ENCODE data around the gene SLC26A1. TPM values are rescaled to one million over a fixed set of nuclear protein-coding genes. Genes with fewer than 3 reads are reported as not detected.

SLC26A1 gene
- total and polyA plus RNA-seq, 2 of the 13 experiments (the other 11 are each of a cell fraction or from before 2014, with no cell fraction given), result 5.4 to 22.9 TPM

DNA sequence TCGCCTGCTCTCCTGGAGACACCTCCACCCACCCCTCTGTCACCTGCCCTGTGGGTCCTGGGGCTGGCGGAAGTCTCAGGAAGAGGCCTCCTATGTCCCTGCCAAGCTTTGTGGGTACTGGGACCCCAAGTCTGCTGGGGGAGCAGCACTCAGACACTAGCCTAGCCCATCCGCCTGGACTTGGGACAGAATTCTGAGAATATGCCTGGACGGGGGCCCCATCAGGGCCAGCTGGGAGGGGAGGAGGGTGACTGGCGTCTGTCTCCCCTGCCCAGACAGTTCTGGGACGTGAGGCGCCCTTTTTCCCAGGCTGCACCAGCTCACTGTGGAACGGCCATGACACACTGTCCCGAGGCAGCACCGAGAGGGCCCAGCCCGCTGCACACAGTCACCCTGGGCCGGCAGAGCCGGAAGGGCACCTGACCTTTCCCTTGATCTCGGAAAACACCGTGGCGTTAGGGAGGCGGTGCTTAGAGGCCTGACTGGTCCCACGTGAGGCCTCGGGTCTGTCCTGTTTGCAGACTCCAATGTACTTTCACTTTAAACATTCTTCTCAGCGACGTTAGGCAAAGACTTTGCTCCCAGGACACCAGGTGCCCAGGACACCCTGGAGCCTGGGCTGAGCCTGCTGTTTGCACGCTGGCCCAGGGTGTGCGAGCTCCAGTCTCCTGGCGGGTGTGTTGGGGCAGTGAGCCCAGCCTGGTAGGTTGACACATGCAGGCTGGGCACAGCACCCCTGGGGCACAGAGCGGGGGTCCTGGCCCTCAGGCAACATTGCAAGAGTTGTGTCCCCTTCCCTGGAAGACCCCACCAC is 700 bp downstream of the SLC26A1 start (continued):
- TF ChIP-seq ZNF180 (CRISPR knock-in tag; IDR thresholded peaks at IDR 0.05; ENCODE audit: borderline replicate concordance, low read depth) (no peak), SMAD1 (CRISPR knock-in tag; IDR thresholded peaks at IDR 0.05; ENCODE audit: borderline replicate concordance, low read depth) (no peak), ZNF878 (CRISPR knock-in tag; IDR thresholded peaks at IDR 0.05) (peak; percentile 43), KLF15 (CRISPR knock-in tag; IDR thresholded peaks at IDR 0.05; ENCODE audit: borderline replicate concordance) (no peak), ZNF333 (CRISPR knock-in tag; IDR thresholded peaks at IDR 0.05; ENCODE audit: borderline replicate concordance) (0 out of 2 replicates have a peak, but pooled peaks have one; percentile 18), ZNF577 (CRISPR knock-in tag; IDR thresholded peaks at IDR 0.05; ENCODE audit: borderline replicate concordance, low read depth) (no peak), SCMH1 (CRISPR knock-in tag; IDR thresholded peaks at IDR 0.05; ENCODE audit: borderline replicate concordance) (no peak), NCOA1 (CRISPR knock-in tag; IDR thresholded peaks at IDR 0.05) (peak; percentile 30; the same call in 1 of the 2 replicates), SAFB2 (CRISPR knock-in tag; IDR thresholded peaks at IDR 0.05; ENCODE audit: borderline replicate concordance, low read depth) (no peak), BHLHE40 (IDR thresholded peaks at IDR 0.05; ENCODE audit: low read length) (peak; percentile 97), ZNF225 (CRISPR knock-in tag; IDR thresholded peaks at IDR 0.05) (0 out of 2 replicates have a peak, but pooled peaks have one; percentile 17), ZNF607 (CRISPR knock-in tag; IDR thresholded peaks at IDR 0.05; ENCODE audit: borderline replicate concordance) (peak; percentile 86), MAF1 (CRISPR knock-in tag; IDR thresholded peaks at IDR 0.05; ENCODE audit: borderline replicate concordance) (0 out of 2 replicates have a peak, but pooled peaks have one; percentile 27), ZNF224 (CRISPR knock-in tag; IDR thresholded peaks at IDR 0.05) (0 out of 2 replicates have a peak, but pooled peaks have one; percentile 60), POGZ (CRISPR knock-in tag; IDR thresholded peaks at IDR 0.05) (peak; percentile 57)
- TF ChIP-seq, protein P1, sequence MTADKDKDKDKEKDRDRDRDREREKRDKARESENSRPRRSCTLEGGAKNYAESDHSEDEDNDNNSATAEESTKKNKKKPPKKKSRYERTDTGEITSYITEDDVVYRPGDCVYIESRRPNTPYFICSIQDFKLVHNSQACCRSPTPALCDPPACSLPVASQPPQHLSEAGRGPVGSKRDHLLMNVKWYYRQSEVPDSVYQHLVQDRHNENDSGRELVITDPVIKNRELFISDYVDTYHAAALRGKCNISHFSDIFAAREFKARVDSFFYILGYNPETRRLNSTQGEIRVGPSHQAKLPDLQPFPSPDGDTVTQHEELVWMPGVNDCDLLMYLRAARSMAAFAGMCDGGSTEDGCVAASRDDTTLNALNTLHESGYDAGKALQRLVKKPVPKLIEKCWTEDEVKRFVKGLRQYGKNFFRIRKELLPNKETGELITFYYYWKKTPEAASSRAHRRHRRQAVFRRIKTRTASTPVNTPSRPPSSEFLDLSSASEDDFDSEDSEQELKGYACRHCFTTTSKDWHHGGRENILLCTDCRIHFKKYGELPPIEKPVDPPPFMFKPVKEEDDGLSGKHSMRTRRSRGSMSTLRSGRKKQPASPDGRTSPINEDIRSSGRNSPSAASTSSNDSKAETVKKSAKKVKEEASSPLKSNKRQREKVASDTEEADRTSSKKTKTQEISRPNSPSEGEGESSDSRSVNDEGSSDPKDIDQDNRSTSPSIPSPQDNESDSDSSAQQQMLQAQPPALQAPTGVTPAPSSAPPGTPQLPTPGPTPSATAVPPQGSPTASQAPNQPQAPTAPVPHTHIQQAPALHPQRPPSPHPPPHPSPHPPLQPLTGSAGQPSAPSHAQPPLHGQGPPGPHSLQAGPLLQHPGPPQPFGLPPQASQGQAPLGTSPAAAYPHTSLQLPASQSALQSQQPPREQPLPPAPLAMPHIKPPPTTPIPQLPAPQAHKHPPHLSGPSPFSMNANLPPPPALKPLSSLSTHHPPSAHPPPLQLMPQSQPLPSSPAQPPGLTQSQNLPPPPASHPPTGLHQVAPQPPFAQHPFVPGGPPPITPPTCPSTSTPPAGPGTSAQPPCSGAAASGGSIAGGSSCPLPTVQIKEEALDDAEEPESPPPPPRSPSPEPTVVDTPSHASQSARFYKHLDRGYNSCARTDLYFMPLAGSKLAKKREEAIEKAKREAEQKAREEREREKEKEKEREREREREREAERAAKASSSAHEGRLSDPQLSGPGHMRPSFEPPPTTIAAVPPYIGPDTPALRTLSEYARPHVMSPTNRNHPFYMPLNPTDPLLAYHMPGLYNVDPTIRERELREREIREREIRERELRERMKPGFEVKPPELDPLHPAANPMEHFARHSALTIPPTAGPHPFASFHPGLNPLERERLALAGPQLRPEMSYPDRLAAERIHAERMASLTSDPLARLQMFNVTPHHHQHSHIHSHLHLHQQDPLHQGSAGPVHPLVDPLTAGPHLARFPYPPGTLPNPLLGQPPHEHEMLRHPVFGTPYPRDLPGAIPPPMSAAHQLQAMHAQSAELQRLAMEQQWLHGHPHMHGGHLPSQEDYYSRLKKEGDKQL (CRISPR knock-in tag; IDR thresholded peaks at IDR 0.05; ENCODE audit: low read depth), result peak; percentile 86
- TF ChIP-seq, protein P2, sequence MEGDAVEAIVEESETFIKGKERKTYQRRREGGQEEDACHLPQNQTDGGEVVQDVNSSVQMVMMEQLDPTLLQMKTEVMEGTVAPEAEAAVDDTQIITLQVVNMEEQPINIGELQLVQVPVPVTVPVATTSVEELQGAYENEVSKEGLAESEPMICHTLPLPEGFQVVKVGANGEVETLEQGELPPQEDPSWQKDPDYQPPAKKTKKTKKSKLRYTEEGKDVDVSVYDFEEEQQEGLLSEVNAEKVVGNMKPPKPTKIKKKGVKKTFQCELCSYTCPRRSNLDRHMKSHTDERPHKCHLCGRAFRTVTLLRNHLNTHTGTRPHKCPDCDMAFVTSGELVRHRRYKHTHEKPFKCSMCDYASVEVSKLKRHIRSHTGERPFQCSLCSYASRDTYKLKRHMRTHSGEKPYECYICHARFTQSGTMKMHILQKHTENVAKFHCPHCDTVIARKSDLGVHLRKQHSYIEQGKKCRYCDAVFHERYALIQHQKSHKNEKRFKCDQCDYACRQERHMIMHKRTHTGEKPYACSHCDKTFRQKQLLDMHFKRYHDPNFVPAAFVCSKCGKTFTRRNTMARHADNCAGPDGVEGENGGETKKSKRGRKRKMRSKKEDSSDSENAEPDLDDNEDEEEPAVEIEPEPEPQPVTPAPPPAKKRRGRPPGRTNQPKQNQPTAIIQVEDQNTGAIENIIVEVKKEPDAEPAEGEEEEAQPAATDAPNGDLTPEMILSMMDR (CRISPR knock-in tag; IDR thresholded peaks at IDR 0.05), result peak; percentile 31; the same call in 1 of the 2 replicates
- TF ChIP-seq, protein P3, sequence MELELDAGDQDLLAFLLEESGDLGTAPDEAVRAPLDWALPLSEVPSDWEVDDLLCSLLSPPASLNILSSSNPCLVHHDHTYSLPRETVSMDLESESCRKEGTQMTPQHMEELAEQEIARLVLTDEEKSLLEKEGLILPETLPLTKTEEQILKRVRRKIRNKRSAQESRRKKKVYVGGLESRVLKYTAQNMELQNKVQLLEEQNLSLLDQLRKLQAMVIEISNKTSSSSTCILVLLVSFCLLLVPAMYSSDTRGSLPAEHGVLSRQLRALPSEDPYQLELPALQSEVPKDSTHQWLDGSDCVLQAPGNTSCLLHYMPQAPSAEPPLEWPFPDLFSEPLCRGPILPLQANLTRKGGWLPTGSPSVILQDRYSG (CRISPR knock-in tag; IDR thresholded peaks at IDR 0.05), result no peak
- TF ChIP-seq, protein P4, sequence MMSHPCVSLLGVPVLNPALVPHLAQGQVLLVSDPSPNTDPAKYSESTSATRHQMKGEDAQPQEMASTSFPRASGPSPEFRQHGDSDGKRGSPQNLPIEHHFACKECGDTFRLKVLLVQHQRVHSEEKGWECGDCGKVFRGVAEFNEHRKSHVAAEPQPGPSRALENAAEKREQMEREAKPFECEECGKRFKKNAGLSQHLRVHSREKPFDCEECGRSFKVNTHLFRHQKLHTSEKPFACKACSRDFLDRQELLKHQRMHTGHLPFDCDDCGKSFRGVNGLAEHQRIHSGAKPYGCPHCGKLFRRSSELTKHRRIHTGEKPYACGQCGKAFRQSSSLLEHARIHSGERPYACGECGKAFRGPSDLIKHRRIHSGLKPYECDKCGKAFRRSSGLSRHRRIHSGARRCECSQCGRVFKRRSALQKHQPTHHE (CRISPR knock-in tag; IDR thresholded peaks at IDR 0.05; ENCODE audit: borderline replicate concordance), result no peak

Data from HepG2 (cell line).